ENCODE measurements around the gene COL27A1. TPM values are rescaled to one million over a fixed set of nuclear protein-coding genes. Genes with fewer than 3 reads are reported as not detected.

COL27A1 gene
- total and polyA plus RNA-seq, 3 donors from 2014 or later = 9.3 to 68.8 (median 25.7) TPM

DNA sequence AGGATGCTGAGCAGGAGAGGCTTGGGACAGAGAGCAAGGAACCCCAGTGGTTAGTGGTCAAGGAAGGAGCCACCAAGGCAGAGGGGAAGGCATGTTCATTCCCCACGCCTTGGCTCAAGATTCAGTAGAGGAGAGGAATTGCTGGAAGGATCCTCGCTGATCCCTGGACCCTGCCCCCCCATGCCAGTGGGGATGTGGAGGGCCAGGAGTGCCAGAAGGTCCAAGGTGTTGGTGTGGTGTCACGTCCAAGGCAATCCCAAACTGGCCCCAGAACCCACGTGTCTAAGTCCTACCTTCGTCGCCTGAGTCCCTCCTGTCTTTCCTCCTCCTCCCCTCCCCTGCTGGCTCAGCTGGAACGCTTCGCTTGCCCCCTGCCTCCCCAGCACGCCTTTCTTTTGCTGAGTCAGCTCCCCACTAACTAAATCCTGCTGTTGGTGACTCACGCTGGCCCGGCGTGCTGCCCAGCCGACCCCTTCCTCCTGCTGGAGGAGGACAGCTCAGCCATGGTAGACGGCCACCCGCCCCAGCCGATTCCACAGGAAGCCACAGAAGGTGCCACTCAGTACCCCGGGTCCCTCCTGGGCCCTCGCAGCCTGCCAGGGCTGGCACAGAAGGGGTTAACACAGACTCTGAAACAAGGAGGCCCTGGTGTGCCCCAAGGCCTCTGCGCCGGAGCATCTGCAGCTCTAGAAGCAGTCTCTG lies 130.0 kb downstream of the COL27A1 start:
- H3K4me1 ChIP-seq = peaks cover 14% of the 10 kb centered on the region
- intact Hi-C loops (cut with DNase I; ENCODE audit: low total_unique reads) = loop anchor here (10.0 kb wide), 1 partner anchor 201 kb away; no protein-coding TSS in a partner anchor

DNA sequence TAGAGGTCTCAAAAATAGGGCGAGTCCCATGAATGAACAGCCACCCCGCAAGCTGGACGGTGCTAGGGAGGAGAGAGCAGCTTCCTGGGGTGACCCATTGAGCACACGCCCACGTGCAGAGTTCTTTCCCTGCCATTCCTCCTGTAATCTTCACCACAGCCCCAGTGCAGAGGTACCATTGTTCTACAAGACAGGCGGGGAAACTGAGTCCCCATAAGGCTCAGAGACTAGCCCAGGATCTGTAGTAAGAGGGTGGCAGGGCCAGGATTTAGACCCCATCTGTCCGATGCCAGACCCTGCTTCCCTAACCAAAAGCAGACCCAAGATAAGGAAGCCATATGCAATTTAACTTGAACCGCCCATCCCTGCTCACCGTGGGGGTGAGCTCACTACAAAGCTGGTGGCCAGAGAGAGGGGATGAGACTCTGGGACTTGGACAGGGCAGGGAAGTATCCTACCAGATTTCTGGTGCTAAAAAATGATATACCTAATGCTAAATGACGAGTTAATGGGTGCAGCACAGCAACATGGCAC lies 130.9 kb downstream of the COL27A1 start:
- no peak for TF ChIP-seq POLR2A (IDR thresholded peaks at IDR 0.05)
- TF ChIP-seq, protein P1, sequence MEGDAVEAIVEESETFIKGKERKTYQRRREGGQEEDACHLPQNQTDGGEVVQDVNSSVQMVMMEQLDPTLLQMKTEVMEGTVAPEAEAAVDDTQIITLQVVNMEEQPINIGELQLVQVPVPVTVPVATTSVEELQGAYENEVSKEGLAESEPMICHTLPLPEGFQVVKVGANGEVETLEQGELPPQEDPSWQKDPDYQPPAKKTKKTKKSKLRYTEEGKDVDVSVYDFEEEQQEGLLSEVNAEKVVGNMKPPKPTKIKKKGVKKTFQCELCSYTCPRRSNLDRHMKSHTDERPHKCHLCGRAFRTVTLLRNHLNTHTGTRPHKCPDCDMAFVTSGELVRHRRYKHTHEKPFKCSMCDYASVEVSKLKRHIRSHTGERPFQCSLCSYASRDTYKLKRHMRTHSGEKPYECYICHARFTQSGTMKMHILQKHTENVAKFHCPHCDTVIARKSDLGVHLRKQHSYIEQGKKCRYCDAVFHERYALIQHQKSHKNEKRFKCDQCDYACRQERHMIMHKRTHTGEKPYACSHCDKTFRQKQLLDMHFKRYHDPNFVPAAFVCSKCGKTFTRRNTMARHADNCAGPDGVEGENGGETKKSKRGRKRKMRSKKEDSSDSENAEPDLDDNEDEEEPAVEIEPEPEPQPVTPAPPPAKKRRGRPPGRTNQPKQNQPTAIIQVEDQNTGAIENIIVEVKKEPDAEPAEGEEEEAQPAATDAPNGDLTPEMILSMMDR (IDR thresholded peaks at IDR 0.05) = no peak
- peaks cover 11% of the 10 kb centered on the region for H3K4me1 ChIP-seq
- no peak overlapping the region for H3K27ac ChIP-seq

More for the DNA sequence above, 130.0 kb downstream of the COL27A1 start:
- H3K9me3 ChIP-seq = no peaks in the 10 kb centered on the region
- H3K27me3 ChIP-seq = no peaks in the 10 kb centered on the region
- DNase-seq = peak; percentile 53
- TF ChIP-seq, protein P1 (IDR thresholded peaks at IDR 0.05) = no peak
- no peak for TF ChIP-seq POLR2A (IDR thresholded peaks at IDR 0.05)
- H3K27ac ChIP-seq = no peak overlapping the region
- no peaks in the 10 kb centered on the region for H3K36me3 ChIP-seq (ENCODE audit: low read depth, missing control alignments)
- 53 to 69% methylated on average over 14 to 20 of the region's 20 CpGs for WGBS, 2 donors
- no peak overlapping the region for H3K4me3 ChIP-seq

DNA sequence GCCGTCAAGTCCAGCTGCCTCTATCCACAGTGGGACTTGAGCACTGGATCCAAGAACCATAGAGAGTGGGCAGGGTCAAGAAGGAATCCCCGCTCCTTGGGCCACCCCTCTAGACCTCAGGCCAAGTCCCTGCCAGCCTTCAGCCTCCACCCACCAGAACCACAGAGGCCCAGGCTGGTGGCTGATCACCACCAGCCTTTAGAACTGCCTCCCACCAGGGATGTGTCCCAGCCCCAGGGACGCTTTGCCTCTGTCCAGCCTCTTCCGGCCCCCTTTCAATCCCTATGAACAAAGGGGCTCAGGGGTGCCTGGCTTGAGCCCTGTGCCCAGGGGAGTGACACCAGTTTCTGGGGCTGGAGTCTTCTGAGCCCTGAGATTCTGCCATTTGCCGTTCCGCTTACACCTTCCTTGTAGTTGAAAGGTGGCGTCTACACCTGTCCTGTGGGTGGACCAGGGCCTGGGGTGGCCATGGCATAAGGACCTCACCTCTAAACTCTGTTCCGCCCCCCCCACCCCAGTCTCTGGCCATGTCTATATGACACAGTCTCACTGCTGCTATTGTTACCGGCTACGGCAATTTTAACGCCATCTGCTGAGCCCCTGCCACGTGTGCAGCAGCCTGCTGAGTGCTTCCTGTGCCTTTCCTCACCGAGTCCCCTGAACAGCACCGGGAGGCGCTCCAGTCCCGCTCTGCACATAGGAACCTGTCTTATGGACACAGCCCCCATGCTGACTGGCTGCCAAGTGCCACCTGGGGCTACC lies 131.8 kb downstream of the COL27A1 start:
- Histone ChIP-seq H3K4me3 (no peak overlapping the region), H3K4me1 (peaks cover 6% of the 10 kb centered on the region), H3K9me3 (no peaks in the 10 kb centered on the region), H3K36me3 (ENCODE audit: low read depth, missing control alignments) (no peaks in the 10 kb centered on the region), H3K27ac (no peak overlapping the region), H3K27me3 (no peaks in the 10 kb centered on the region)
- intact Hi-C loops (cut with DNase I; ENCODE audit: low total_unique reads) = loop anchor here (10.0 kb wide), 1 partner anchor 202 kb away; no protein-coding TSS in a partner anchor
- 91 to 94% methylated on average over 13 to 16 of the region's 16 CpGs for WGBS, 2 donors
- no peak for DNase-seq
- TF ChIP-seq, protein P1 (IDR thresholded peaks at IDR 0.05) = no peak
- no peak for TF ChIP-seq POLR2A (IDR thresholded peaks at IDR 0.05)

More for the DNA sequence above, 130.9 kb downstream of the COL27A1 start:
- WGBS, 2 donors = 74 to 75% methylated on average over 10 of the region's 10 CpGs
- H3K27me3 ChIP-seq = no peaks in the 10 kb centered on the region
- no peaks in the 10 kb centered on the region for H3K36me3 ChIP-seq (ENCODE audit: low read depth, missing control alignments)
- H3K4me3 ChIP-seq = no peak overlapping the region
- no peak for DNase-seq
- no peaks in the 10 kb centered on the region for H3K9me3 ChIP-seq
- intact Hi-C loops (cut with DNase I; ENCODE audit: low total_unique reads) = loop anchor here (10.0 kb wide), 1 partner anchor 201 kb away; no protein-coding TSS in a partner anchor

DNA sequence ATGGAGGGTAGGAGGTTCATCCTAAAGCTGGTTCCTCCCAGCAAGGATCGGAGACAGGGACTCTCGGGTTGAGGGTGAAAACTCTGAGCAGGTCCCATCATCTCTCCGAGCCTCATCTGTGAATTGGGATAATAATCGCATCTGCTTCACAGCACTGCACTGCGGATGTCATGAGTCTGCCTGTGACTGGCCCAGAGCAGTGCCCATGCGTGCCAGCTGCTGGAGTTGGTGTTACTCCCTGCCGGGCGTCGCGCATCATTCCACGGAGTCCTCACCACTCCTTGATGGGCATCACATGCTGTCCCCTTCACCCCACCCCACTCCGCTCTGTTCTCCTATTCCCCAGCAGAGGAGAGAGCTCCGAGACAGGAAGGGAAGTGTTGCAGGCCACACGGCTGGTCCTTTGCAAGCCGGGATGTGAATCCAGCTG lies 132.4 kb downstream of the COL27A1 start:
- H3K4me1 ChIP-seq = peaks cover 6% of the 10 kb centered on the region
- TF ChIP-seq POLR2A (IDR thresholded peaks at IDR 0.05) = no peak
- TF ChIP-seq, protein P1 (IDR thresholded peaks at IDR 0.05) = no peak
- intact Hi-C loops (cut with DNase I; ENCODE audit: low total_unique reads) = loop anchor here (10.0 kb wide), 1 partner anchor 203 kb away; no protein-coding TSS in a partner anchor
- H3K27ac ChIP-seq = no peak overlapping the region
- H3K9me3 ChIP-seq = no peaks in the 10 kb centered on the region
- no peaks in the 10 kb centered on the region for H3K36me3 ChIP-seq (ENCODE audit: low read depth, missing control alignments)
- DNase-seq = no peak
- WGBS, 2 donors = 84 to 90% methylated on average over 9 to 15 of the region's 15 CpGs
- H3K4me3 ChIP-seq = no peak overlapping the region
- H3K27me3 ChIP-seq = no peaks in the 10 kb centered on the region

Data from testis (tissue), 3 donors.